HS-5 (cell line): ENCODE measurements around the gene GULP1.

Experiments
- DNase-seq: peaks from one replicate; pipeline ENCODE4 v3.0.0-alpha.2; 2012; ENCODE audit warnings: low read depth

GULP1 gene

GRCh38 chr2:188367164-188367563, 75.5 kb downstream of the GULP1 start:
- DNase-seq, result no peak

GRCh38 chr2:188369365-188369764, 77.7 kb downstream of the GULP1 start:
- peak; percentile 22 for DNase-seq

GRCh38 chr2:188378371-188378950, 86.8 kb downstream of the GULP1 start:
- DNase-seq, result no peak

GRCh38 chr2:188379748-188380147, 88.1 kb downstream of the GULP1 start:
- DNase-seq, result no peak

GRCh38 chr2:188380280-188380679, 88.6 kb downstream of the GULP1 start:
- DNase-seq, result no peak

GRCh38 chr2:188381614-188382013, 89.9 kb downstream of the GULP1 start:
- DNase-seq, result peak; percentile 25

- no peak for DNase-seq
Measured at GRCh38 chr2:188382107-188382506, 90.4 kb downstream of the GULP1 start.

GRCh38 chr2:188383158-188383557, 91.5 kb downstream of the GULP1 start:
- no peak for DNase-seq

GRCh38 chr2:188385857-188386256, 94.2 kb downstream of the GULP1 start:
- DNase-seq, result no peak

GRCh38 chr2:188388831-188389230, 97.2 kb downstream of the GULP1 start:
- DNase-seq, result no peak

- no peak for DNase-seq
Measured at GRCh38 chr2:188391354-188391753, 99.7 kb downstream of the GULP1 start.

- DNase-seq, result no peak
Measured at GRCh38 chr2:188394931-188395472, 103.3 kb downstream of the GULP1 start.

GRCh38 chr2:188395903-188396689, 104.4 kb downstream of the GULP1 start:
- DNase-seq, result no peak

GRCh38 chr2:188399159-188399558, 107.5 kb downstream of the GULP1 start:
- DNase-seq, result no peak

GRCh38 chr2:188403676-188404075, 112.0 kb downstream of the GULP1 start:
- DNase-seq, result no peak

- no peak for DNase-seq
Measured at GRCh38 chr2:188404341-188405004, 112.8 kb downstream of the GULP1 start.

GRCh38 chr2:188406414-188406813, 114.7 kb downstream of the GULP1 start:
- DNase-seq, result no peak

GRCh38 chr2:188410504-188411235, 119.0 kb downstream of the GULP1 start:
- peak; percentile 13 for DNase-seq

GRCh38 chr2:188412190-188412589, 120.5 kb downstream of the GULP1 start:
- no peak for DNase-seq

GRCh38 chr2:188414411-188414810, 122.7 kb downstream of the GULP1 start:
- DNase-seq, result no peak

- DNase-seq, result no peak
Measured at GRCh38 chr2:188414869-188415753, 123.4 kb downstream of the GULP1 start.
